A549 (cell line): ENCODE data around the gene STARD13. TPM values are rescaled to one million over a fixed set of nuclear protein-coding genes. Genes with fewer than 3 reads are reported as not detected.
"Not testable (repeated sequence)": the region's sequence is repeated elsewhere in the genome, so short reads cannot be mapped to it uniquely, and the experiment has no call there.

ENCODE experiments used
- ATAC-seq, 2 experiments: fragments of 200-7000 bp in 1 of 2; fragments of >200 bp in 1 of 2; cut with Nextera tagmentation in 1 of 2; cut with Tn5 transposase in 1 of 2; 3 replicates each; pipeline versions ENCODE4 v1.8.0 to v1.9.1; 2018 to 2020; ENCODE audit warnings: mild to moderate bottlenecking in 1 of 2, moderate library complexity in 1 of 2
- CTCF ChIA-PET: fragments of 300-600 bp; sonication (Branson Sonifier 250); formaldehyde crosslinking; extraction: SDS; loops from one replicate; lab custom pipeline; 2021; ENCODE audit warnings: antibody characterized with exemption, inconsistent platforms; lab: Yijun Ruan, JAX
- POLR2A ChIA-PET: fragments of 350-600 bp; formaldehyde crosslinking; extraction: SDS; loops from one replicate; lab custom pipeline; 2021; ENCODE audit warnings: antibody characterized with exemption, inconsistent platforms; lab: Yijun Ruan, JAX
- DNase-seq, 2 experiments: peaks; one replicate each; pipeline versions ENCODE4 v3.0.0 to v3.0.0-alpha.2; 2011 to 2016; ENCODE audit warnings: low read depth in 1 of 2, low spot score in 1 of 2
- FAIRE-seq: peaks from 2 replicates; lab custom pipeline; 2011; peaks lifted over from hg19 to GRCh38; lab: Jason Lieb, UNC
- H3K27ac ChIP-seq, 2 experiments: fragments of >200 bp; sonication (Bioruptor Twin); formaldehyde crosslinking; 3 replicates each; pipeline ENCODE4 v1.5.1; 2016 to 2017
- H3K4me1 ChIP-seq: fragments of >200 bp; sonication (Bioruptor Twin); formaldehyde crosslinking; 3 replicates; pipeline ENCODE4 v1.6.1; 2016
- H3K4me2 ChIP-seq: fragments of >200 bp; sonication (Bioruptor Twin); formaldehyde crosslinking; 3 replicates; pipeline ENCODE4 v1.6.1; 2016
- H3K4me3 ChIP-seq: fragments of >200 bp; sonication (Bioruptor Twin); formaldehyde crosslinking; 3 replicates; pipeline ENCODE4 v1.5.1; 2016
- H3K9me3 ChIP-seq: fragments of >200 bp; sonication (Bioruptor Twin); formaldehyde crosslinking; 3 replicates; pipeline ENCODE4 v1.6.1; 2016
- BHLHE40 ChIP-seq: IDR thresholded peaks from 2 replicates; pipeline ENCODE4 v1.6.1; 2012; ENCODE audit warnings: low read depth, low read length, inconsistent platforms
- CBX8 ChIP-seq: fragments of 200-600 bp; sonication (generic); IDR thresholded peaks from 2 replicates; pipeline ENCODE4 v1.6.1; 2016
- CHD2 ChIP-seq: fragments of 150-350 bp; IDR thresholded peaks from 2 replicates; pipeline ENCODE4 v1.6.1; 2014; ENCODE audit warnings: low read length; ENCODE audit not compliant: partially characterized antibody
- CTCF ChIP-seq: fragments of >200 bp; sonication (Bioruptor Twin); formaldehyde crosslinking; IDR thresholded peaks from 3 replicates; pipeline ENCODE4 v1.5.1; 2016
- EP300 ChIP-seq, 2 experiments: fragments of >200 bp; sonication (Bioruptor Twin); formaldehyde crosslinking; IDR thresholded peaks; 2 replicates in 1 of 2; 3 replicates in 1 of 2; pipeline ENCODE4 v1.6.1; 2016 to 2017
- FOSB ChIP-seq: fragments of 250-450 bp; sonication (Bioruptor Pico); IDR thresholded peaks from 2 replicates; pipeline ENCODE4 v1.5.0; 2020; ENCODE audit warnings: mild to moderate bottlenecking, moderate library complexity
- FOXS1 ChIP-seq: fragments of 250-450 bp; sonication (Bioruptor Pico); IDR thresholded peaks from 2 replicates; pipeline ENCODE4 v1.5.0; 2020; ENCODE audit warnings: mild to moderate bottlenecking, moderate library complexity
- HOXB13 ChIP-seq: fragments of 250-450 bp; sonication (Bioruptor Pico); IDR thresholded peaks from 2 replicates; pipeline ENCODE4 v1.5.0; 2020; ENCODE audit warnings: low read depth, mild to moderate bottlenecking, moderate library complexity
- HOXB5 ChIP-seq: fragments of 250-450 bp; sonication (Bioruptor Pico); IDR thresholded peaks from 2 replicates; pipeline ENCODE4 v1.5.0; 2020; ENCODE audit warnings: mild to moderate bottlenecking, moderate library complexity
- KDM1A ChIP-seq: fragments of 200-600 bp; sonication (generic); IDR thresholded peaks from 2 replicates; pipeline ENCODE4 v1.6.1; 2016; ENCODE audit warnings: low read depth, mild to moderate bottlenecking
- KDM5A ChIP-seq: fragments of 200-600 bp; sonication (generic); IDR thresholded peaks from 2 replicates; pipeline ENCODE4 v1.6.1; 2016; ENCODE audit warnings: antibody characterized with exemption, mild to moderate bottlenecking
- MAFK ChIP-seq: fragments of 450-650 bp; IDR thresholded peaks from 2 replicates; pipeline ENCODE4 v1.6.1; 2014; ENCODE audit not compliant: partially characterized antibody
- MAX ChIP-seq: IDR thresholded peaks from 2 replicates; pipeline ENCODE4 v1.6.1; 2012
- MAZ ChIP-seq: fragments of 150-350 bp; IDR thresholded peaks from 2 replicates; pipeline ENCODE4 v1.6.1; 2014; ENCODE audit warnings: antibody characterized with exemption, low read depth, low read length, borderline replicate concordance
- MYC ChIP-seq: IDR thresholded peaks from 2 replicates; pipeline ENCODE4 v1.6.1; 2012; ENCODE audit warnings: mild to moderate bottlenecking, inconsistent platforms, low read length, improper control_type of control experiment, borderline replicate concordance
- NFE2L2 ChIP-seq: fragments of 150-350 bp; conservative IDR thresholded peaks from 2 replicates; pipeline ENCODE4 v1.6.1; 2014; ENCODE audit warnings: low read length
- NPAS2 ChIP-seq: fragments of 250-450 bp; sonication (Bioruptor Pico); IDR thresholded peaks from 2 replicates; pipeline ENCODE4 v1.8.0; 2022; ENCODE audit warnings: mild to moderate bottlenecking, moderate library complexity, borderline replicate concordance
- NR3C1 ChIP-seq: fragments of >200 bp; sonication (Bioruptor Twin); formaldehyde crosslinking; IDR thresholded peaks from 3 replicates; pipeline ENCODE4 v1.6.1; 2017
- RFX5 ChIP-seq: fragments of 450-650 bp; IDR thresholded peaks from 2 replicates; pipeline ENCODE4 v1.7.1; 2014; ENCODE audit warnings: antibody characterized with exemption, mild to moderate bottlenecking, moderate library complexity
- RNF2 ChIP-seq: fragments of 200-600 bp; sonication (generic); IDR thresholded peaks from 2 replicates; pipeline ENCODE4 v1.6.1; 2016; ENCODE audit warnings: low read depth, mild to moderate bottlenecking, antibody characterized with exemption, moderate library complexity, borderline replicate concordance
- SREBF2 ChIP-seq: fragments of 450-650 bp; IDR thresholded peaks from 2 replicates; pipeline ENCODE4 v1.6.1; 2014; ENCODE audit warnings: mild to moderate bottlenecking, moderate library complexity
- USF2 ChIP-seq: fragments of 450-650 bp; IDR thresholded peaks from 2 replicates; pipeline ENCODE4 v1.6.1; 2014; ENCODE audit warnings: antibody characterized with exemption
- ZC3H11A ChIP-seq: fragments of 450-650 bp; IDR thresholded peaks from 2 replicates; pipeline ENCODE4 v1.6.1; 2014; ENCODE audit warnings: antibody characterized with exemption, mild to moderate bottlenecking
- ZSCAN20 ChIP-seq: fragments of 250-450 bp; sonication (Bioruptor Pico); IDR thresholded peaks from 2 replicates; pipeline ENCODE4 v1.8.0; 2022; ENCODE audit warnings: mild to moderate bottlenecking, moderate library complexity
- WGBS: methylation state at CpG from one replicate; pipeline ENCODE4 v1.1.6; 2017; ENCODE audit errors: missing lambda C conversion rate; 5-methylcytosine and 5-hydroxymethylcytosine counted together
- polyA plus RNA-seq, 4 experiments: library from polyadenylated mRNA; depleted of rRNA in 3 of 4; stranded (reverse); fragments of >200 nt; fragmentation: RNase III in 1 of 4; extraction: RNeasy Plus Mini Kit Qiagen cat#74134 plus additional on column Dnase treatment in 1 of 4; gene quantifications; 2 replicates in 3 of 4; 3 replicates in 1 of 4; pipeline ENCODE4 v1.2.3, GENCODE V29; 2011 to 2017

The STARD13 gene
- polyA plus RNA-seq, 2 of the 4 experiments (the other 2 are of a cell fraction) = 2.4 to 2.8 TPM

GRCh38 chr13:33164331-33164730 lies 121.2 kb downstream of the STARD13 start:
- CTCF ChIA-PET = no interaction called here
- no peak for DNase-seq
- TF ChIP-seq MYC = no peak
- TF ChIP-seq MAX = no peak
- no peak for TF ChIP-seq NPAS2 (CRISPR knock-in tag)
- TF ChIP-seq FOXS1 (CRISPR knock-in tag) = no peak
- TF ChIP-seq NFE2L2 = no peak

GRCh38 chr13:33162725-33163124 lies 122.8 kb downstream of the STARD13 start:
- FAIRE-seq, ATAC-seq, H3K27ac ChIP-seq, H3K4me3 ChIP-seq, H3K4me2 ChIP-seq, H3K4me1 ChIP-seq, H3K9me3 ChIP-seq, CTCF ChIA-PET, POLR2A ChIA-PET, DNase-seq: not testable (repeated sequence)
- WGBS = 89% methylated on average over 2 of the region's 2 CpGs

More at GRCh38 chr13:33164331-33164730, 121.2 kb downstream of the STARD13 start:
- no peak for FAIRE-seq
- 88% methylated on average over 2 of the region's 2 CpGs for WGBS
- H3K27ac ChIP-seq = no peak overlapping the region
- no peaks in the 10 kb centered on the region for H3K4me1 ChIP-seq
- peaks cover 6% of the 10 kb centered on the region; the same call in 1 of the 3 replicates for H3K9me3 ChIP-seq
- H3K4me3 ChIP-seq = no peak overlapping the region
- POLR2A ChIA-PET = no interaction called here
- no peak overlapping the region for H3K4me2 ChIP-seq
- ATAC-seq = no peak

GRCh38 chr13:33158816-33159215 lies 126.7 kb downstream of the STARD13 start:
- H3K4me3 ChIP-seq = no peak overlapping the region
- no peak overlapping the region for H3K27ac ChIP-seq
- peaks cover 6% of the 10 kb centered on the region; the same call in 1 of the 3 replicates for H3K9me3 ChIP-seq
- TF ChIP-seq ZC3H11A (no peak), MAFK (no peak), SREBF2 (no peak), MAZ (no peak), KDM1A (no peak), NR3C1 (no peak), RNF2 (no peak), KDM5A (no peak), CHD2 (no peak), HOXB13 (CRISPR knock-in tag) (no peak), USF2 (no peak), EP300 (IDR thresholded peaks at IDR 0.05) (no peak), RFX5 (no peak), CBX8 (no peak), CTCF (no peak), BHLHE40 (no peak), HOXB5 (CRISPR knock-in tag) (no peak), FOSB (CRISPR knock-in tag) (no peak), ZSCAN20 (no peak)
- FAIRE-seq (no peak), ATAC-seq (no peak), DNase-seq (no peak)
- ChIA-PET CTCF (interaction anchor here (1.4 kb wide), 1 partner anchor 12 kb away, joined by 4 read pairs; no protein-coding TSS in a partner anchor), POLR2A (no interaction called here)
- 87% methylated on average over 8 of the region's 8 CpGs for WGBS
- H3K4me1 ChIP-seq = no peaks in the 10 kb centered on the region
- no peak overlapping the region for H3K4me2 ChIP-seq
